Measurements from ENCODE around the gene KLF2. TPM values are rescaled to one million over a fixed set of nuclear protein-coding genes. Genes with fewer than 3 reads are reported as not detected.

The KLF2 gene
- total RNA-seq, 5 donors from 2014 or later (not counting 1 experiment from before 2014, with no cell fraction given) = 612 to 721 (median 621) TPM

GRCh38 chr19:16360738-16361137 lies 36.1 kb downstream of the KLF2 start:
- H3K4me3 ChIP-seq (ENCODE audit: control insufficient read depth in 1 of 2, extremely low read depth in 1 of 2, low read length in 1 of 2) = no peak overlapping the region
- ATAC-seq (replicated peaks in 1 of 4) (peak in 3 of 4 experiments; percentile 14 to 60 (median 32)), DNase-seq (no peak)
- 43% methylated on average over 5 of the region's 10 CpGs for WGBS (ENCODE audit: insufficient coverage)
- no peaks in the 10 kb centered on the region for H3K27me3 Mint-ChIP-seq
- peak overlapping the region; percentile 81 to 89 for H3K27ac Mint-ChIP-seq
- peaks cover 44 to 97% of the 10 kb centered on the region in 2 experiments for H3K4me1 ChIP-seq (ENCODE audit: control insufficient read depth in 1 of 2, extremely low read depth in 1 of 2, insufficient read depth in 2 of 2, low read length in 2 of 2)
- H3K4me1 Mint-ChIP-seq = peaks cover 84 to 98% (median 89%) of the 10 kb centered on the region in 3 donors
- peaks cover 0 to 2% of the 10 kb centered on the region in 2 donors for H3K36me3 ChIP-seq (ENCODE audit: control insufficient read depth in 2 of 2, extremely low read depth in 1 of 2, insufficient read depth in 1 of 2, low read length in 1 of 2)
- no peaks in the 10 kb centered on the region for H3K9me3 ChIP-seq
- no peaks in the 10 kb centered on the region for H3K27me3 ChIP-seq (replicated peaks in 1 of 2; ENCODE audit: control insufficient read depth in 2 of 2, extremely low read depth in 1 of 2, insufficient read depth in 2 of 2, low read length in 1 of 2)
- CTCF ChIA-PET = interaction anchor here (0.5 to 0.6 kb wide), 2 partner anchors 98 to 179 kb away, joined by 3 read pairs; no protein-coding TSS in a partner anchor
- H3K4me3 Mint-ChIP-seq = peak overlapping the region in 2 of 3 donors; percentile 38 to 70
- H3K27ac ChIP-seq (ENCODE audit: low read length) = peak overlapping the region; percentile 19
- POLR2A ChIA-PET = interaction anchor here (0.6 to 2.0 kb wide), 9 partner anchors 9 to 113 kb away, joined by 3 to 9 read pairs (median 6); partner anchors contain the start of gene KLF2 (in 2 of the 2)
- no peaks in the 10 kb centered on the region for H3K9me3 Mint-ChIP-seq
- peaks cover 8% of the 10 kb centered on the region for H3K36me3 Mint-ChIP-seq

GRCh38 chr19:16361254-16361653 lies 36.6 kb downstream of the KLF2 start:
- POLR2A ChIA-PET = interaction anchor here (0.6 to 2.0 kb wide), 7 partner anchors 14 to 113 kb away, joined by 3 to 9 read pairs (median 7); partner anchors contain the start of gene KLF2 (in 2 of the 2)

GRCh38 chr19:16361926-16362325 lies 37.3 kb downstream of the KLF2 start:
- POLR2A ChIA-PET = interaction anchor here (0.6 to 2.0 kb wide), 6 partner anchors 19 to 94 kb away, joined by 4 to 8 read pairs (median 6); partner anchors contain the start of gene KLF2 (in 1 of the 2)
- no peaks in the 10 kb centered on the region for H3K27me3 Mint-ChIP-seq

More at GRCh38 chr19:16361254-16361653, 36.6 kb downstream of the KLF2 start:
- H3K4me3 Mint-ChIP-seq = peak overlapping the region in 2 of 3 donors; percentile 31 to 70
- H3K27ac ChIP-seq (ENCODE audit: low read length) = peak overlapping the region; percentile 19
- 97% methylated on average over 9 of the region's 13 CpGs for WGBS (ENCODE audit: insufficient coverage)
- ATAC-seq (replicated peaks in 1 of 4) (no peak), DNase-seq (no peak)
- H3K4me3 ChIP-seq (ENCODE audit: control insufficient read depth in 1 of 2, extremely low read depth in 1 of 2, low read length in 1 of 2) = no peak overlapping the region
- no peaks in the 10 kb centered on the region for H3K9me3 Mint-ChIP-seq
- H3K4me1 ChIP-seq (ENCODE audit: control insufficient read depth in 1 of 2, extremely low read depth in 1 of 2, insufficient read depth in 2 of 2, low read length in 2 of 2) = peaks cover 46 to 97% of the 10 kb centered on the region in 2 experiments
- peak overlapping the region; percentile 81 to 89 for H3K27ac Mint-ChIP-seq
- no peaks in the 10 kb centered on the region for H3K27me3 ChIP-seq (replicated peaks in 1 of 2; ENCODE audit: control insufficient read depth in 2 of 2, extremely low read depth in 1 of 2, insufficient read depth in 2 of 2, low read length in 1 of 2)
- H3K27me3 Mint-ChIP-seq = no peaks in the 10 kb centered on the region
- CTCF ChIA-PET = interaction anchor here (0.6 to 1.0 kb wide), 3 partner anchors 22 to 199 kb away, joined by 3 to 6 read pairs (median 5); no protein-coding TSS in a partner anchor
- H3K36me3 ChIP-seq (ENCODE audit: control insufficient read depth in 2 of 2, extremely low read depth in 1 of 2, insufficient read depth in 1 of 2, low read length in 1 of 2) = peaks cover 0 to 2% of the 10 kb centered on the region in 2 donors
- no peaks in the 10 kb centered on the region for H3K9me3 ChIP-seq
- peaks cover 86 to 98% (median 91%) of the 10 kb centered on the region in 3 donors for H3K4me1 Mint-ChIP-seq
- peaks cover 8% of the 10 kb centered on the region for H3K36me3 Mint-ChIP-seq

GRCh38 chr19:16363133-16363851 lies 38.7 kb downstream of the KLF2 start:
- peak overlapping the region; percentile 96 for H3K27ac ChIP-seq (ENCODE audit: low read length)
- Mint-ChIP-seq H3K4me3 (no peak overlapping the region), H3K27ac (no peak overlapping the region)

More at GRCh38 chr19:16361926-16362325, 37.3 kb downstream of the KLF2 start:
- Histone ChIP-seq H3K4me1 (ENCODE audit: control insufficient read depth in 1 of 2, extremely low read depth in 1 of 2, insufficient read depth in 2 of 2, low read length in 2 of 2) (peaks cover 46 to 97% of the 10 kb centered on the region in 2 experiments), H3K9me3 (no peaks in the 10 kb centered on the region), H3K36me3 (ENCODE audit: control insufficient read depth in 2 of 2, extremely low read depth in 1 of 2, insufficient read depth in 1 of 2, low read length in 1 of 2) (peaks cover 0 to 2% of the 10 kb centered on the region in 2 donors), H3K27ac (ENCODE audit: low read length) (peak overlapping the region; percentile 96), H3K4me3 (ENCODE audit: control insufficient read depth in 1 of 2, extremely low read depth in 1 of 2, low read length in 1 of 2) (no peak overlapping the region), H3K27me3 (replicated peaks in 1 of 2; ENCODE audit: control insufficient read depth in 2 of 2, extremely low read depth in 1 of 2, insufficient read depth in 2 of 2, low read length in 1 of 2) (no peaks in the 10 kb centered on the region)
- Mint-ChIP-seq H3K36me3 (peaks cover 8% of the 10 kb centered on the region), H3K9me3 (no peaks in the 10 kb centered on the region), H3K4me1 (peaks cover 87 to 98% (median 91%) of the 10 kb centered on the region in 3 donors), H3K27ac (peak overlapping the region; percentile 81 to 89), H3K4me3 (peak overlapping the region in 1 of 3 donors; percentile 70)
- no peak for ATAC-seq (replicated peaks in 1 of 4)
- 96% methylated on average over 9 of the region's 10 CpGs for WGBS (ENCODE audit: insufficient coverage)
- no peak for DNase-seq
- CTCF ChIA-PET = interaction anchor here (0.6 to 1.0 kb wide), 6 partner anchors 19 to 322 kb away, joined by 3 to 14 read pairs (median 6); no protein-coding TSS in a partner anchor

GRCh38 chr19:16363852-16364230 lies 39.2 kb downstream of the KLF2 start:
- H3K4me3 Mint-ChIP-seq = no peak overlapping the region
- WGBS (ENCODE audit: insufficient coverage) = 97% methylated on average over 11 of the region's 11 CpGs

More at GRCh38 chr19:16363133-16363851, 38.7 kb downstream of the KLF2 start:
- H3K9me3 ChIP-seq = no peaks in the 10 kb centered on the region
- H3K4me1 ChIP-seq (ENCODE audit: control insufficient read depth in 1 of 2, extremely low read depth in 1 of 2, insufficient read depth in 2 of 2, low read length in 2 of 2) = peaks cover 54 to 94% of the 10 kb centered on the region in 2 experiments
- 97% methylated on average over 15 of the region's 20 CpGs for WGBS (ENCODE audit: insufficient coverage)
- no peaks in the 10 kb centered on the region for H3K27me3 Mint-ChIP-seq
- CTCF ChIA-PET = no interaction called here
- H3K27me3 ChIP-seq (replicated peaks in 1 of 2; ENCODE audit: control insufficient read depth in 2 of 2, extremely low read depth in 1 of 2, insufficient read depth in 2 of 2, low read length in 1 of 2) = no peaks in the 10 kb centered on the region
- H3K4me3 ChIP-seq (ENCODE audit: control insufficient read depth in 1 of 2, extremely low read depth in 1 of 2, low read length in 1 of 2) = no peak overlapping the region
- H3K36me3 ChIP-seq (ENCODE audit: control insufficient read depth in 2 of 2, extremely low read depth in 1 of 2, insufficient read depth in 1 of 2, low read length in 1 of 2) = peaks cover 0 to under 1% of the 10 kb centered on the region in 2 donors
- peaks cover 83 to 88% (median 86%) of the 10 kb centered on the region in 3 donors for H3K4me1 Mint-ChIP-seq
- POLR2A ChIA-PET = interaction anchor here in 1 of 2 donors (0.9 kb wide), 1 partner anchor 24 kb away, joined by 3 read pairs; no protein-coding TSS in a partner anchor
- no peaks in the 10 kb centered on the region for H3K9me3 Mint-ChIP-seq
- ATAC-seq (replicated peaks in 1 of 4) (no peak), DNase-seq (no peak)
- no peaks in the 10 kb centered on the region for H3K36me3 Mint-ChIP-seq

GRCh38 chr19:16364231-16364865 lies 39.7 kb downstream of the KLF2 start:
- H3K27ac Mint-ChIP-seq = no peak overlapping the region
- peak overlapping the region; percentile 96 for H3K27ac ChIP-seq (ENCODE audit: low read length)

More at GRCh38 chr19:16363852-16364230, 39.2 kb downstream of the KLF2 start:
- H3K27ac Mint-ChIP-seq = no peak overlapping the region
- no peaks in the 10 kb centered on the region for H3K27me3 ChIP-seq (replicated peaks in 1 of 2; ENCODE audit: control insufficient read depth in 2 of 2, extremely low read depth in 1 of 2, insufficient read depth in 2 of 2, low read length in 1 of 2)
- H3K4me1 Mint-ChIP-seq = peaks cover 80 to 83% (median 81%) of the 10 kb centered on the region in 3 donors
- no peaks in the 10 kb centered on the region for H3K36me3 Mint-ChIP-seq
- no peaks in the 10 kb centered on the region for H3K36me3 ChIP-seq (ENCODE audit: control insufficient read depth in 2 of 2, extremely low read depth in 1 of 2, insufficient read depth in 1 of 2, low read length in 1 of 2)
- no peak overlapping the region for H3K4me3 ChIP-seq (ENCODE audit: control insufficient read depth in 1 of 2, extremely low read depth in 1 of 2, low read length in 1 of 2)
- POLR2A ChIA-PET = no interaction called here
- H3K9me3 Mint-ChIP-seq = no peaks in the 10 kb centered on the region
- peak overlapping the region; percentile 96 for H3K27ac ChIP-seq (ENCODE audit: low read length)
- H3K9me3 ChIP-seq = no peaks in the 10 kb centered on the region
- H3K4me1 ChIP-seq (ENCODE audit: control insufficient read depth in 1 of 2, extremely low read depth in 1 of 2, insufficient read depth in 2 of 2, low read length in 2 of 2) = peaks cover 59 to 94% of the 10 kb centered on the region in 2 experiments
- CTCF ChIA-PET = interaction anchor here in 1 of 2 donors (0.6 kb wide), 1 partner anchor 46 kb away, joined by 4 read pairs; no protein-coding TSS in a partner anchor
- ATAC-seq (replicated peaks in 1 of 4) = no peak
- H3K27me3 Mint-ChIP-seq = no peaks in the 10 kb centered on the region
- DNase-seq = peak in 1 of 35 experiments; percentile 4

More at GRCh38 chr19:16364231-16364865, 39.7 kb downstream of the KLF2 start:
- CTCF ChIA-PET = interaction anchor here in 1 of 2 donors (0.6 kb wide), 1 partner anchor 46 kb away, joined by 4 read pairs; no protein-coding TSS in a partner anchor
- peaks cover 57 to 94% of the 10 kb centered on the region in 2 experiments for H3K4me1 ChIP-seq (ENCODE audit: control insufficient read depth in 1 of 2, extremely low read depth in 1 of 2, insufficient read depth in 2 of 2, low read length in 2 of 2)
- 92% methylated on average over 18 of the region's 22 CpGs for WGBS (ENCODE audit: insufficient coverage)
- no peaks in the 10 kb centered on the region for H3K9me3 Mint-ChIP-seq
- no peaks in the 10 kb centered on the region for H3K36me3 ChIP-seq (ENCODE audit: control insufficient read depth in 2 of 2, extremely low read depth in 1 of 2, insufficient read depth in 1 of 2, low read length in 1 of 2)
- H3K27me3 Mint-ChIP-seq = no peaks in the 10 kb centered on the region
- ATAC-seq (replicated peaks in 1 of 4) (no peak), DNase-seq (no peak)
- no peak overlapping the region for H3K4me3 Mint-ChIP-seq
- no peaks in the 10 kb centered on the region for H3K9me3 ChIP-seq
- POLR2A ChIA-PET = no interaction called here
- H3K4me1 Mint-ChIP-seq = peaks cover 75 to 78% (median 76%) of the 10 kb centered on the region in 3 donors
- no peaks in the 10 kb centered on the region for H3K36me3 Mint-ChIP-seq
- H3K27me3 ChIP-seq (replicated peaks in 1 of 2; ENCODE audit: control insufficient read depth in 2 of 2, extremely low read depth in 1 of 2, insufficient read depth in 2 of 2, low read length in 1 of 2) = no peaks in the 10 kb centered on the region
- H3K4me3 ChIP-seq (ENCODE audit: control insufficient read depth in 1 of 2, extremely low read depth in 1 of 2, low read length in 1 of 2) = no peak overlapping the region

Data from T-cell (primary cell).